ENCODE measurements around the gene GRID1. TPM values are rescaled to one million over a fixed set of nuclear protein-coding genes. Genes with fewer than 3 reads are reported as not detected.

GRID1 gene
- total RNA-seq, 4 donors from 2014 or later: 0.40 to 1.9 (median 1.00) TPM

DNA sequence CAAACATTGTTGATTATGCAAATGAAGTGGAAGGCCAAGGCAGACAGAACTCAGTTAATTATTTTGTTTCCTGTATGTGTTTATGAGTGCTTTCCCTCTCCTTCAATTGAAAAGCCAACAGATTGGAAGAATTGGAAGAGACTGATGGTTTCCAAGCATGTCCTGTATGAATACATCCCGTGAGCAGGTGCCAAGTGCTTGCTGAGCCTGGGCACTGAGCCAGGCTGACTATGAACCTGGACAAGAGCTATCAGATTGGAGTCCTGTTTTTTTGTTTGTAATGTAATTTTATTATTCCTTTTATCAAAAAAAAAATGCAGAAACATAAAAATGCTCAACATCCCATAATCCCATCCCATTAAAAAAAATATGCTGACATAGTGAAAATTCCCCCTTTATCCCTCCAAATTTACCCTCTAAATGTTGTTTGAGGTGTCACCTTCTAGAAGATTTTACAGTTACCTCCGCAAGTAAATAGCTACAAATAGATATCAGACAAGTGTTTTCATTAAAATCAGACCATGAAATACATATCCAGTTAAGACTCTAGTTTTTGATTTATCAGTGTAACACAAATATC lies 449.5 kb downstream of the GRID1 start:
- no peak overlapping the region for H3K27ac ChIP-seq
- H3K36me3 ChIP-seq: no peaks in the 10 kb centered on the region
- WGBS, 2 donors (ENCODE audit: low coverage in 1 of 2): 43 to 50% methylated on average over 2 of the region's 2 CpGs
- H3K4me1 ChIP-seq: peaks cover 3 to 16% (median 8%) of the 10 kb centered on the region in 4 donors
- no peaks in the 10 kb centered on the region for H3K9me3 ChIP-seq
- TF ChIP-seq EP300 (IDR thresholded peaks at IDR 0.05; ENCODE audit: low read depth): no peak
- TF ChIP-seq, protein P1, sequence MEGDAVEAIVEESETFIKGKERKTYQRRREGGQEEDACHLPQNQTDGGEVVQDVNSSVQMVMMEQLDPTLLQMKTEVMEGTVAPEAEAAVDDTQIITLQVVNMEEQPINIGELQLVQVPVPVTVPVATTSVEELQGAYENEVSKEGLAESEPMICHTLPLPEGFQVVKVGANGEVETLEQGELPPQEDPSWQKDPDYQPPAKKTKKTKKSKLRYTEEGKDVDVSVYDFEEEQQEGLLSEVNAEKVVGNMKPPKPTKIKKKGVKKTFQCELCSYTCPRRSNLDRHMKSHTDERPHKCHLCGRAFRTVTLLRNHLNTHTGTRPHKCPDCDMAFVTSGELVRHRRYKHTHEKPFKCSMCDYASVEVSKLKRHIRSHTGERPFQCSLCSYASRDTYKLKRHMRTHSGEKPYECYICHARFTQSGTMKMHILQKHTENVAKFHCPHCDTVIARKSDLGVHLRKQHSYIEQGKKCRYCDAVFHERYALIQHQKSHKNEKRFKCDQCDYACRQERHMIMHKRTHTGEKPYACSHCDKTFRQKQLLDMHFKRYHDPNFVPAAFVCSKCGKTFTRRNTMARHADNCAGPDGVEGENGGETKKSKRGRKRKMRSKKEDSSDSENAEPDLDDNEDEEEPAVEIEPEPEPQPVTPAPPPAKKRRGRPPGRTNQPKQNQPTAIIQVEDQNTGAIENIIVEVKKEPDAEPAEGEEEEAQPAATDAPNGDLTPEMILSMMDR (IDR thresholded peaks at IDR 0.05): no peak
- no peak for TF ChIP-seq POLR2A (IDR thresholded peaks at IDR 0.05)
- TF ChIP-seq POLR2AphosphoS5 (IDR thresholded peaks at IDR 0.05): no peak
- no peaks in the 10 kb centered on the region for H3K27me3 ChIP-seq
- in situ Hi-C loops (cut with MboI; ENCODE audit: low pct_ligation_motif_present in 1 of 4, low pct_unique_long_range_greater_than_20kb in 1 of 4, low sequenced_read_pairs in 3 of 4) (no loop called here), intact Hi-C loops (cut with DNase I; ENCODE audit: low total_unique reads) (no loop called here)
- DNase-seq: no peak
- no peak overlapping the region for H3K4me3 ChIP-seq

DNA sequence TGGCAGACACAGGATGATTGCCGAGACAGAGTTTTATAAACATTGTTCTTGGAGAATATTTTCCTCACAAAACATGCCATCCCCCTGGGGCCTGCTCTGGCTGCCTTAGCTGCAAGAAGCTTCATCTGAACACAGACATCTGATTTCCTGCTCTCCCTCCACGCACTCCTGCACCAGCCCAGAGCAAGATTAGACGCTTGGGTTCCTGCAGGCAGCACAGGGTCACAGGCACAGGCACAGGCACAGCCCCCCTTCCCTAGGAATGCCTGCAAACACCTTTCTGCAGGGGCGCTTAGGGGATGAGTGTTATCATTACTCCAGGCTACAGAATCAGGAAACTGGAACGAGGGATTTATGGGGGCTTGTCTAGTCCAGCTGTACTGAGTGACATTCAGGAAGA lies 450.3 kb downstream of the GRID1 start:
- Histone ChIP-seq H3K27ac (no peak overlapping the region), H3K9me3 (no peaks in the 10 kb centered on the region), H3K27me3 (no peaks in the 10 kb centered on the region), H3K4me3 (no peak overlapping the region), H3K4me1 (peaks cover 2 to 11% (median 8%) of the 10 kb centered on the region in 4 donors), H3K36me3 (no peaks in the 10 kb centered on the region)
- WGBS, 2 donors (ENCODE audit: low coverage in 1 of 2): 42 to 70% methylated on average over 3 to 5 of the region's 5 CpGs
- TF ChIP-seq EP300 (IDR thresholded peaks at IDR 0.05; ENCODE audit: low read depth): no peak
- no peak for TF ChIP-seq POLR2AphosphoS5 (IDR thresholded peaks at IDR 0.05)
- TF ChIP-seq, protein P1 (IDR thresholded peaks at IDR 0.05): no peak
- no peak for TF ChIP-seq POLR2A (IDR thresholded peaks at IDR 0.05)
- intact Hi-C loops (cut with DNase I; ENCODE audit: low total_unique reads) (no loop called here), in situ Hi-C loops (cut with MboI; ENCODE audit: low pct_ligation_motif_present in 1 of 4, low pct_unique_long_range_greater_than_20kb in 1 of 4, low sequenced_read_pairs in 3 of 4) (no loop called here)
- DNase-seq: no peak

DNA sequence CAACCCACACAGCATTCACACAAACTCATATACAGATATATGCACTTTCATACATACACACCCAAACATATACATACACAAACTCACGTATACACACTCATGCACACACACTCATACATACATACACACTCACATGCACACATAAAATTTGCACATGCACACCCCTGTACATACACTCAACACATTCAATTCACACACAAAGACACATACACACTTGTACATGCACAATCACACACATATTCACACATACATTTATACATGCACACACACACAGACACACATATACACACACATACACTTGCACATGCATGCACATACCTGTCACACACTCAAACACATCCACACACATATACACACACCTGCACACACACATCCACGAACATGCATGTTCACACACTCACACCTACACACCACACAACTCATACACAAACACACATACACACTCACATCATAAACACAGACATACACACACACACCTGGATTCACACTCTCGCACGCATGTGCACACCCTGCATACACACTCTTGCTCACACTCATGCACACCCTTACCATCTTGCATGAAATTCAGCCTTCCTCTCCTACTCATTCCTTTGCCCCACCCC lies 451.2 kb downstream of the GRID1 start:
- in situ Hi-C loops (cut with MboI; ENCODE audit: low pct_ligation_motif_present in 1 of 4, low pct_unique_long_range_greater_than_20kb in 1 of 4, low sequenced_read_pairs in 3 of 4) (no loop called here), intact Hi-C loops (cut with DNase I; ENCODE audit: low total_unique reads) (no loop called here)
- Histone ChIP-seq H3K36me3 (no peaks in the 10 kb centered on the region), H3K4me3 (no peak overlapping the region), H3K9me3 (no peaks in the 10 kb centered on the region), H3K27me3 (no peaks in the 10 kb centered on the region), H3K4me1 (peaks cover 0 to 11% (median 8%) of the 10 kb centered on the region in 4 donors), H3K27ac (no peak overlapping the region)
- WGBS, 2 donors (ENCODE audit: low coverage in 1 of 2): 83 to 91% methylated on average over 3 to 4 of the region's 4 CpGs
- TF ChIP-seq, protein P1 (IDR thresholded peaks at IDR 0.05): no peak
- TF ChIP-seq POLR2A (IDR thresholded peaks at IDR 0.05): no peak
- TF ChIP-seq POLR2AphosphoS5 (IDR thresholded peaks at IDR 0.05): no peak
- TF ChIP-seq EP300 (IDR thresholded peaks at IDR 0.05; ENCODE audit: low read depth): no peak
- DNase-seq: no peak

DNA sequence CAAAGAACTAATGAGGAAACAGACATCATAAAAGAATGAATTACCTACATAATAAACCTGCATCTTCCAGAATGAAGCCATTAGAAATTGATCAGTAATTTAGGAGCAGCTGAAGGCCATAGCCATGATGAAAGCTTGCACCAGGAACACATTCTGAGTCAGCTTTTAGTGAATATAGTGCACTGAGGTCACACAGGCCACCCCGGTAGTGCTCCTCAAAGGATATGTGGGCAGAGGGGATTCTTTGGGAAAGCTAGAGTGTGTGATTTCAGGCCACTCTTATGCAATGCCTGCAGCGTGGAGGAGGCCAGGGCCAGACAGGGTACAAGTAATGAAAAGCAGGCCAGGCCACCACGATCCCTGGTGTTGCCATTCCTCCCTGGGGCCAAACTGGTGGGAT lies 451.9 kb downstream of the GRID1 start:
- TF ChIP-seq EP300 (IDR thresholded peaks at IDR 0.05; ENCODE audit: low read depth) (no peak), POLR2AphosphoS5 (IDR thresholded peaks at IDR 0.05) (no peak), POLR2A (IDR thresholded peaks at IDR 0.05) (no peak)
- TF ChIP-seq, protein P1 (IDR thresholded peaks at IDR 0.05): no peak
- peaks cover 0 to 9% (median 6%) of the 10 kb centered on the region in 4 donors for H3K4me1 ChIP-seq
- WGBS, 2 donors (ENCODE audit: low coverage in 1 of 2): 83 to 87% methylated on average over 1 to 3 of the region's 3 CpGs
- in situ Hi-C loops (cut with MboI; ENCODE audit: low pct_ligation_motif_present in 1 of 4, low pct_unique_long_range_greater_than_20kb in 1 of 4, low sequenced_read_pairs in 3 of 4): no loop called here
- H3K27me3 ChIP-seq: no peaks in the 10 kb centered on the region
- H3K4me3 ChIP-seq: no peak overlapping the region
- no peaks in the 10 kb centered on the region for H3K36me3 ChIP-seq
- intact Hi-C loops (cut with DNase I; ENCODE audit: low total_unique reads): no loop called here
- no peaks in the 10 kb centered on the region for H3K9me3 ChIP-seq
- H3K27ac ChIP-seq: no peak overlapping the region
- no peak for DNase-seq
